GM15510 (cell line): ENCODE data around the gene ERCC6L.

Experiments
- POLR2A ChIP-seq: IDR thresholded peaks from 3 replicates; pipeline ENCODE4 v1.6.1; 2011; ENCODE audit warnings: borderline replicate concordance; ENCODE audit not compliant: insufficient read length; ENCODE audit errors: extremely low read depth

The ERCC6L gene

GRCh38 chrX:72265263-72265662 lies 26.4 kb upstream of the ERCC6L start:
- TF ChIP-seq POLR2A: no peak

- TF ChIP-seq POLR2A: no peak
Measured at GRCh38 chrX:72262077-72262476, 23.2 kb upstream of the ERCC6L start.

- TF ChIP-seq POLR2A: no peak
Measured at GRCh38 chrX:72260448-72260847, 21.6 kb upstream of the ERCC6L start.

GRCh38 chrX:72258174-72258573 lies 19.3 kb upstream of the ERCC6L start:
- TF ChIP-seq POLR2A: no peak

- TF ChIP-seq POLR2A: no peak
Measured at GRCh38 chrX:72255864-72256263, 17.0 kb upstream of the ERCC6L start.

- TF ChIP-seq POLR2A: no peak
Measured at GRCh38 chrX:72255445-72255844, 16.6 kb upstream of the ERCC6L start.

- no peak for TF ChIP-seq POLR2A
Measured at GRCh38 chrX:72254816-72255215, 16.0 kb upstream of the ERCC6L start.

GRCh38 chrX:72253686-72254085 lies 14.9 kb upstream of the ERCC6L start:
- no peak for TF ChIP-seq POLR2A

GRCh38 chrX:72247206-72247942 lies 8.5 kb upstream of the ERCC6L start:
- no peak for TF ChIP-seq POLR2A

GRCh38 chrX:72245461-72246089 lies 6.7 kb upstream of the ERCC6L start:
- no peak for TF ChIP-seq POLR2A

GRCh38 chrX:72243472-72243871 lies 4.6 kb upstream of the ERCC6L start:
- TF ChIP-seq POLR2A: no peak

GRCh38 chrX:72240976-72241375 lies 2.1 kb upstream of the ERCC6L start:
- TF ChIP-seq POLR2A: no peak

GRCh38 chrX:72238183-72238582 lies 644 bp downstream of the ERCC6L start:
- TF ChIP-seq POLR2A: no peak

GRCh38 chrX:72236841-72237240 lies 2.0 kb downstream of the ERCC6L start:
- no peak for TF ChIP-seq POLR2A

- TF ChIP-seq POLR2A: no peak
Measured at GRCh38 chrX:72230290-72230689, 8.5 kb downstream of the ERCC6L start.

GRCh38 chrX:72216973-72217372 lies 21.9 kb downstream of the ERCC6L start:
- TF ChIP-seq POLR2A: no peak
